ENCODE results near the gene GLS. TPM values are rescaled to one million over a fixed set of nuclear protein-coding genes. Genes with fewer than 3 reads are reported as not detected.

The GLS gene
- total and polyA plus RNA-seq, 9 of the 15 experiments (the other 6 are each of a cell fraction or from before 2014, with no cell fraction given): 13.7 to 77.5 (median 48.2) TPM

- TF ChIP-seq ASH1L (IDR thresholded peaks at IDR 0.05; ENCODE audit: borderline replicate concordance, low read depth, partially characterized antibody): no peak
- TF ChIP-seq MNT (conservative IDR thresholded peaks at IDR 0.05): no peak
These were observed 26.9 kb upstream of the GLS start (continued) for GRCh38 chr2:190853531-190854383.

GRCh38 chr2:190854726-190855125 lies 25.9 kb upstream of the GLS start:
- Histone ChIP-seq H3K4me1 (replicated peaks in 1 of 2; ENCODE audit: control insufficient read depth in 2 of 2, insufficient read depth in 2 of 2, low read length in 2 of 2) (no peaks in the 10 kb centered on the region), H3K36me3 (ENCODE audit: control insufficient read depth, insufficient read depth, low read length) (no peaks in the 10 kb centered on the region), H3K27ac (ENCODE audit: extremely low read depth, low read depth, low read length) (no peak overlapping the region), H3K27me3 (ENCODE audit: control insufficient read depth in 2 of 2, insufficient read depth in 2 of 2, low read length in 2 of 2) (no peaks in the 10 kb centered on the region), H4K20me1 (replicated peaks; ENCODE audit: control insufficient read depth, insufficient read depth, low read length) (no peaks in the 10 kb centered on the region), H3K9me1 (ENCODE audit: control insufficient read depth, insufficient read depth, low read length) (no peaks in the 10 kb centered on the region), H3K4me2 (ENCODE audit: insufficient read depth, low read length) (no peak overlapping the region), H2AFZ (ENCODE audit: low read depth, low read length) (no peak overlapping the region), H3K4me3 (no peak overlapping the region), H3K9me3 (replicated peaks; ENCODE audit: control insufficient read depth, insufficient read depth, low read depth, low read length) (no peaks in the 10 kb centered on the region), H3K9ac (ENCODE audit: insufficient read depth in 1 of 2, low read depth in 2 of 2, low read length in 2 of 2) (no peak overlapping the region), H3K79me2 (ENCODE audit: control insufficient read depth, insufficient read depth, low read length) (no peaks in the 10 kb centered on the region)
- in situ Hi-C loops (cut with MboI) (no loop called here), intact Hi-C loops (cut with micrococcal nuclease) (loop anchor here (5.0 kb wide), 1 partner anchor 178 kb away; no protein-coding TSS in a partner anchor)
- ChIA-PET POLR2A (no interaction called here), CTCF (ENCODE audit: low intra/inter-chr PET ratio) (no interaction called here)
- DNase-seq (ENCODE audit: extremely low read depth in 1 of 4, low spot score in 3 of 4) (no peak), FAIRE-seq (no peak), ATAC-seq (no peak)
- BruUV-seq (replicated peaks): no TSS peak
- TF ChIP-seq TOE1 (IDR thresholded peaks at IDR 0.05; ENCODE audit: borderline replicate concordance): no peak
- no peak for TF ChIP-seq TOE1 (CRISPR knock-in tag; IDR thresholded peaks at IDR 0.05; ENCODE audit: borderline replicate concordance, low read depth)
- no peak for TF ChIP-seq SETDB1 (IDR thresholded peaks at IDR 0.05; ENCODE audit: low read length)
- WGBS (ENCODE audit: insufficient coverage, low coverage, missing lambda C conversion rate): 0% methylated on average over 1 of the region's 1 CpG

All from K562 (cell line).